Natural killer cell (primary cell): ENCODE results near the gene ECM2. TPM values are rescaled to one million over a fixed set of nuclear protein-coding genes. Genes with fewer than 3 reads are reported as not detected.

Source experiments
- ATAC-seq, 3 donors: fragments of 150-1000 bp in 2 of 3; fragments of 200-7000 bp in 1 of 3; cut with Tn5 transposase; 1 replicate in 1 of 3; 2 replicates in 2 of 3; pipeline ENCODE4 v1.10.0; 2021; ENCODE audit warnings: mild to moderate bottlenecking in 2 of 3, moderate library complexity in 2 of 3
- DNase-seq, 2 donors: peaks; one replicate each; pipeline versions ENCODE4 v3.0.0 to v3.0.0-alpha.2; 2013 to 2021; ENCODE audit warnings: mixed read lengths in 1 of 2
- H3K27ac ChIP-seq: one replicate; pipeline ENCODE4 v1.5.1; 2013; ENCODE audit warnings: mild to moderate bottlenecking, low read length
- H3K27me3 ChIP-seq: one replicate; pipeline ENCODE4 v1.6.1; 2013; ENCODE audit warnings: low read length; ENCODE audit not compliant: control insufficient read depth, insufficient read depth
- H3K36me3 ChIP-seq: one replicate; pipeline ENCODE4 v1.6.1; 2013; ENCODE audit warnings: low read length; ENCODE audit not compliant: control insufficient read depth, insufficient read depth
- H3K4me1 ChIP-seq: one replicate; pipeline ENCODE4 v1.6.1; 2013; ENCODE audit warnings: low read length; ENCODE audit not compliant: control insufficient read depth, insufficient read depth
- H3K4me3 ChIP-seq: one replicate; pipeline ENCODE4 v1.5.1; 2013; ENCODE audit warnings: low read length
- H3K9me3 ChIP-seq: one replicate; pipeline ENCODE4 v1.6.1; 2013; ENCODE audit warnings: low read length; ENCODE audit not compliant: control insufficient read depth, insufficient read depth
- H3K27ac Mint-ChIP-seq, 2 donors: one replicate each; pipeline ENCODE4 v1.8.0; 2022; ENCODE audit warnings: mild to moderate bottlenecking in 2 of 2, mixed read lengths in 2 of 2, moderate library complexity in 1 of 2
- H3K27me3 Mint-ChIP-seq, 2 donors: one replicate each; pipeline ENCODE4 v1.8.0; 2022; ENCODE audit warnings: low read depth in 2 of 2, mixed read lengths in 2 of 2
- H3K36me3 Mint-ChIP-seq: one replicate; pipeline ENCODE4 v1.8.0; 2022; ENCODE audit warnings: mixed read lengths
- H3K4me1 Mint-ChIP-seq, 2 donors: one replicate each; pipeline ENCODE4 v1.8.0; 2022; ENCODE audit warnings: mixed read lengths in 2 of 2
- H3K4me3 Mint-ChIP-seq: one replicate; pipeline ENCODE4 v1.8.0; 2022; ENCODE audit warnings: mild to moderate bottlenecking, moderate library complexity, mixed read lengths
- H3K9me3 Mint-ChIP-seq, 2 donors: one replicate each; pipeline ENCODE4 v1.8.0; 2022; ENCODE audit warnings: mixed read lengths in 2 of 2
- CTCF ChIP-seq: fragments of 200-600 bp; IDR thresholded peaks from one replicate; pipeline ENCODE4 v1.8.0; 2022; ENCODE audit warnings: antibody characterized with exemption
- WGBS: methylation state at CpG from one replicate; pipeline ENCODE4 v1.1.7; 2013; ENCODE audit warnings: missing lambda C conversion rate; ENCODE audit not compliant: insufficient coverage; 5-methylcytosine and 5-hydroxymethylcytosine counted together
- intact Hi-C: fragments of 100-400 bp; cut with micrococcal nuclease; formaldehyde crosslinking; loops from one replicate; pipeline ENCODE4 v1.14.2; 2022
- total RNA-seq, 4 donors: library from RNA; stranded (reverse); fragments of 120-200 nt in 1 of 4; gene quantifications; one replicate each; pipeline versions ENCODE4 v1.2.3 to v1.2.4, GENCODE V29; 2013 to 2022

Gene ECM2
- total RNA-seq, 3 donors from 2014 or later (not counting 1 experiment from before 2014, with no cell fraction given) = not detected

- H3K4me1 Mint-ChIP-seq = no peaks in the 10 kb centered on the region
- no peaks in the 10 kb centered on the region for H3K9me3 Mint-ChIP-seq
- H3K4me1 ChIP-seq = no peaks in the 10 kb centered on the region
- DNase-seq (no peak), ATAC-seq (no peak)
- 91% methylated on average over 1 of the region's 1 CpG for whole genome bisulfite sequencing
- H3K27ac ChIP-seq = no peak overlapping the region
- H3K36me3 ChIP-seq = no peaks in the 10 kb centered on the region
- no peak for TF ChIP-seq CTCF
- H3K27me3 Mint-ChIP-seq = no peaks in the 10 kb centered on the region
- H3K4me3 ChIP-seq = no peak overlapping the region
- no peaks in the 10 kb centered on the region for H3K27me3 ChIP-seq
- H3K4me3 Mint-ChIP-seq = no peak overlapping the region
- H3K36me3 Mint-ChIP-seq = no peaks in the 10 kb centered on the region
- H3K9me3 ChIP-seq = no peaks in the 10 kb centered on the region
- H3K27ac Mint-ChIP-seq = no peak overlapping the region
- intact Hi-C loops = no loop called here
These were observed 68.7 kb downstream of the ECM2 start for GRCh38 chr9:92467041-92467440.

GRCh38 chr9:92463984-92464383 is 71.8 kb downstream of the ECM2 start:
- H3K27me3 Mint-ChIP-seq = no peaks in the 10 kb centered on the region
- H3K9me3 Mint-ChIP-seq = no peaks in the 10 kb centered on the region
- no peak for TF ChIP-seq CTCF
- no peaks in the 10 kb centered on the region for H3K27me3 ChIP-seq
- H3K9me3 ChIP-seq = no peaks in the 10 kb centered on the region
- WGBS = 96% methylated on average over 3 of the region's 3 CpGs
- H3K36me3 Mint-ChIP-seq = no peaks in the 10 kb centered on the region
- H3K36me3 ChIP-seq = no peaks in the 10 kb centered on the region
- H3K4me1 ChIP-seq = no peaks in the 10 kb centered on the region
- no peak overlapping the region for H3K4me3 Mint-ChIP-seq
- no peak overlapping the region for H3K4me3 ChIP-seq
- H3K27ac ChIP-seq = no peak overlapping the region
- no peak for DNase-seq
- no peak overlapping the region for H3K27ac Mint-ChIP-seq
- intact Hi-C loops = no loop called here
- H3K4me1 Mint-ChIP-seq = no peaks in the 10 kb centered on the region
- ATAC-seq = no peak

GRCh38 chr9:92463387-92463786 is 72.4 kb downstream of the ECM2 start:
- no peaks in the 10 kb centered on the region for H3K9me3 ChIP-seq
- no peak for TF ChIP-seq CTCF

GRCh38 chr9:92457576-92457975 is 78.2 kb downstream of the ECM2 start:
- no peak for TF ChIP-seq CTCF
- Histone ChIP-seq H3K27ac (no peak overlapping the region), H3K4me3 (no peak overlapping the region), H3K4me1 (no peaks in the 10 kb centered on the region), H3K27me3 (no peaks in the 10 kb centered on the region), H3K36me3 (no peaks in the 10 kb centered on the region), H3K9me3 (no peaks in the 10 kb centered on the region)
- WGBS = 100% methylated on average over 3 of the region's 4 CpGs
- intact Hi-C loops = no loop called here
- no peaks in the 10 kb centered on the region for H3K4me1 Mint-ChIP-seq
- ATAC-seq (no peak), DNase-seq (no peak)
- H3K4me3 Mint-ChIP-seq = no peak overlapping the region
- no peaks in the 10 kb centered on the region for H3K27me3 Mint-ChIP-seq
- no peaks in the 10 kb centered on the region for H3K9me3 Mint-ChIP-seq
- no peaks in the 10 kb centered on the region for H3K36me3 Mint-ChIP-seq
- no peak overlapping the region for H3K27ac Mint-ChIP-seq

More at GRCh38 chr9:92463387-92463786, 72.4 kb downstream of the ECM2 start:
- no peaks in the 10 kb centered on the region for H3K27me3 Mint-ChIP-seq
- H3K4me1 ChIP-seq = no peaks in the 10 kb centered on the region
- H3K36me3 ChIP-seq = no peaks in the 10 kb centered on the region
- H3K27me3 ChIP-seq = no peaks in the 10 kb centered on the region
- H3K9me3 Mint-ChIP-seq = no peaks in the 10 kb centered on the region
- H3K27ac ChIP-seq = no peak overlapping the region
- no peak overlapping the region for H3K27ac Mint-ChIP-seq
- intact Hi-C loops = no loop called here
- H3K4me3 ChIP-seq = no peak overlapping the region
- ATAC-seq (no peak), DNase-seq (no peak)
- H3K4me3 Mint-ChIP-seq = no peak overlapping the region
- no peaks in the 10 kb centered on the region for H3K36me3 Mint-ChIP-seq
- no peaks in the 10 kb centered on the region for H3K4me1 Mint-ChIP-seq
